Stimulated activated CD8-positive, alpha-beta memory T cell treated with anti-CD3 and anti-CD28 coated beads, Interleukin-7, amount 100 ng/mL, for 48 hours (primary cell): ENCODE measurements around the gene DAAM1.

Experiments used
- DNase-seq, 2 donors: peaks; one replicate each; pipeline ENCODE4 v3.0.0-alpha.2; 2020; ENCODE audit warnings: low read depth in 1 of 2; ENCODE audit errors: extremely low read depth in 1 of 2

Gene DAAM1

DNA sequence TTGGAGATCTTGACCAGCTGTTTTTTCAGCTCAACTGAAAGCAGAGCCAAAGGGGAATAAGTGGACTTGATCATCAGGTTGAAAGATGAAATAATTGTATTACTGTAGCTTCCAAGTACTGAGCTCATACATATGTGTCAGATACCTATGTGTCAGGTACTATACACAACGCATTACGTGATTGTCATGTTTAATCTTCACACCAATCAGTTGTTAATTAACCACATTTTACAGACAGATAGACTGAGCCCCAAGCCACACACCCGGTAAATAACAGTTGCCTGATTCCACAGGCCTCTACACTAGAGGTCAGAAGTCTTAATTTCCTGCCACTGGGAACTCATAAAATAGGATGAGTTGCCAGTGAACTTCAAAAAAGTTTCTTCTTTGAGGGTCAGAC, 148.2 kb downstream of the DAAM1 start:
- DNase-seq, result no peak

DNA sequence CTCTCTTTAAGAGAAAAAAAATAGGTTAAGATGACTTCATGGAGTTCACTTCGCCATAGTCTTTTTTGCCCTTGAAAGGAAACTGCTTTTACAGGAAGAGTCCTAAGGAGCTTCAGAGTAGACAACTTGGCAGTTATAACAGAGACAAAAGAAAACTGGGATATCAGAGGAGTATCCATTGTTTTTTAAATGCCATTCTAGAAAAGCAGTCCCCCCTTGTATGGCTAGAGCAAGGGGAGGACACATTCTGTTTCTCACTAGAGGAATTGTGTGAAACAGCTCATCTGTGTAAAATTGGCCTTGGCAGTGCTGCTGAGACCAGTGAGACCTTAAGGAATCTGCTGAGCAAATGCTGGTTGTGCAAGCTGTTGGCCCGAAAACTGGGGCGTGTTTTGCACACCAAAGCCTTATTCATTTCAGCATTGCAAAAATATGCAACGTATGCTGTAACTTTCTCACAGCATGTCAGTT, 148.7 kb downstream of the DAAM1 start:
- DNase-seq, result no peak

DNA sequence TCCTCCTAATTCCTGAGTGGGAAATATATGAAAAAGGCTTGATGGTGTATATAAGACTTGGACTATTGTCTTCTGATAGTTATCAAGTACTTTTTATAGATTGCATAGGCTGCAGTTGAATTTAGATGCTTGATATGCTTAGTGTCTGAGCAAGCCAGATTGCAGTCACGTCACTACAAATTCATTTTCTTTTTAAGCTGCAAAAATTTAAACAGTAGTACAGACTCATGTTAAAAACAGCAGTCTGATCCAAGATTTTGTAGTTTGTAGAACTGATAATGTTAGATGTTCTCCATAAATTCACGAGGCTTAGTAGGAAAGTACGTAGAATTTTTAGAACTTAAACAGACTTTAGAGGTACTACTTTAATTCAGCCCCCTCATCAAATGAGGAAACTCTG, 150.3 kb downstream of the DAAM1 start:
- no peak for DNase-seq

DNA sequence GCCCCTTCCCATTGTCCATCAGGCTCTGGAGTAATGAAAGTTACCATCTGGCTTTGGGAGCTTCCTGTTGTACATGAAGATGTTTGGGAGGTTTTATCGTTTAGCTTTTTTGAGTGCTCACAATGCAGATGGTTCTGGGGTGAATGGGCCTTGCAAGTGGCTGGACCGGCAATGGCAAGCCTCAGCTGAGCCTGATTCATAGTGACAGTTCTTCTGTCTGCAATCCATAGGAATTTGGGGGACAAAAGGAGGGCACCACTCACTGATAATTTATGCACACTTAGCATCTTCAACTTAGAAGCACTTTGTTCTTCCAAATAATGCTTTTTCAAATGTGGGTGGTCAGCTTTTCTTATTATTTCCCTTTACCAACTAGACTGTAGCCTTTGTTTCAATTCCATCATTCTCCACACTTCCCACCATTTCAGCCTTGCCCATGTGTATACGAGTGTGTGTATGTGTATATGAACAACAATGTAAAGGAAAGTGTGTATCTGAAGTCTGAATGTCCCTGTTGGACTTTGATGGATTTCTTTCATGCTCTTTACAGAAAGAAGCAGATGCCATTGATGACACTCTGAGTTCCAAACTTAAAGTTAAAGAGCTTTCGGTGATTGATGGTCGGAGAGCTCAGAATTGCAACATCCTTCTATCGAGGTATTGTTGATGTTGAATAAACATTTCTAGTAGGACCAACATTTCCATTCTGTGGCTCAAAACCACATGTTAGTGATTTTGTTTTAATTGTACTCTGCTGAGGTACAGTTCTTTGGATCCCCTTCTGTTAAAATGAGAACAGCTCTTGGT, 151.3 kb downstream of the DAAM1 start:
- no peak for DNase-seq

DNA sequence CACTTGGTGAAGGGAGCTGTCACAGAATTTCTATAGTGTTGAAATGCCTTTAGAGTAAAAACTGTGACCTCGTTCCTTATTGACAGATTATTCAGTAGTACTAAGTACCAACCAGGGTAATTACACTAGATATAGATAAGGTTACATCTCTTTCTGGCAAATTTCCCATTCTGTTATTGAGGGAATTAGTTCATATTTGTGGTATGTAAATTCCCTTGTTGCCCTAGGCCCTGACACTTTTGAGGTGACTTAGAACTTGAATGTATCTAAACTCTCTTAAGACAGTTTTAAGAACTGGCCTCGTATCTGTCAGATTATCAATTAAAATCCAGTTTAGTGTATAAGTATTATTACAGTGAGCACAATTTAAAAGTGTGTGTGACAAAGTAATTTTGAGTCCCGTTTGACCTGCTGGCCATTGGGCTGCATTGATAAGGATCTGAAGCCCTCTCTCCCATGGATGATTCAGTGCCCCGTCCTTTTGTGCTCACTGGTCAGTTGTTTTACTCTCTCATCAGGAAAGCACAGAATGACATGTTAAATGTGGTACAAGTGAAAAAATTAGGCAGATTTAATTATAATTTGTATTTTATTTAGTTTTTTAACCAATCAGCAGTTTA, 153.5 kb downstream of the DAAM1 start:
- DNase-seq, result no peak

DNA sequence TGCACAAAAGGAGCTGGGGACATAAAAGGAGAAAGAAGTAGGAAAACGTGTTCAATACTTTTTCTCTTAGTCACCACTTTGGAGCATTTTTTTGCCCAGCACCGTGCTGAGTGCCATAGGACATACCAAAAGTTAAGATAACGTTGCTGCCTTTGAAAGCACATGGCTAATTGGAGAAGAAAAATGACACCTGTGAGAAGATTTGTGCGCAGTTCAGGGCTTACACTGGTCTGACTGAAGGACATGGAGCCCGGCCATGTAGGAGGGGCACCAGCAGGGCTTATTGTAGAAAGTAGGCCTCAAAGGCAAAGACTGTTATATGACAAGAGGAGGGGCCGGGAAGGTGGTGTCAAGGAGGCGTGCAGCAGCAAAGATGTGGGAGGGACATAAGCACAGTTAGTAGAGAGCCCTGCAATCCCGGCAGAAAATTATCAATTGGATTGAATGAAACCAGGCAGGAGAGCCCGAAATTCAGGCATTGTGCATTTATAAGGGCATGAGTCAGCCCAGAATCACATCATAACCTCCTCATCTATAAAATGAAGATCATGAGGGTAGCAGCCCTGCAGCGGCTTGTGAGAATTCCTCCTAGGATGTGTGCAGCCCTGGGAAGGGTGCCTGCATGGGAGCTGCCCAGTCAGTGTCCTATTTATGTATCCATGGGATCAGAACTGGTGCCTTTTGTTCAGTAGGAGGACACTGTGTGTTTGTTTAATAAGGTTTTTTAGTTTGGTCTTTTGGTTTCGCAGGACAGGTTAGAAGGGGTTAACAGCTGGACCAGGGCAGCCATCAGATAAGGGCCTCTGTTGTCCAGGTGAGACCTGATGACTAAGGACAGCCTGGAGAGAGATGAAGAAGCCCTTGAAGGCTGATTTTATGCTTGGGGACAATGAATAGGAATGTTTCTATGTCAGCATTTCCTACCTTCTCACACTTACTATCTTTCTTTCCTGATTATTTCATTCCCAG, 154.3 kb downstream of the DAAM1 start:
- no peak for DNase-seq

DNA sequence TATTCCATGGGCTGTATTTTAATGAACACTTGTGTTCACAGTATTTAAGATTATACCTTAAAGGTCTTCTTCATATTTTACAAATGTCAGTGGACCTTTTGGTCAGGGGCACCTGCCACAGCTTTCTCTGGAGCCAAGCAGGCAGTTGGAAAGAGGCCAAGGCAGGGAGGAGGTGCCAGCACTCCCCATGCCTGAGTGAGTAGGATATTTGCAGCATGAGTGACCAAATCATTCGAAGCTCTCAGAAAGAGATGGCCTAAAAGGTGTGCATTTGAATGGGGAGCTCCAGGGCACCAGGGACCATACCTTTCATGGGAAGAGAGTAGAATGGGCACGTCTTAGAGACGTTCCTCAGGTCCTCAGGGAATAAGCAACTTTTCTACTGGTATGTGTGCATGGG, 155.1 kb downstream of the DAAM1 start:
- DNase-seq, result no peak

DNA sequence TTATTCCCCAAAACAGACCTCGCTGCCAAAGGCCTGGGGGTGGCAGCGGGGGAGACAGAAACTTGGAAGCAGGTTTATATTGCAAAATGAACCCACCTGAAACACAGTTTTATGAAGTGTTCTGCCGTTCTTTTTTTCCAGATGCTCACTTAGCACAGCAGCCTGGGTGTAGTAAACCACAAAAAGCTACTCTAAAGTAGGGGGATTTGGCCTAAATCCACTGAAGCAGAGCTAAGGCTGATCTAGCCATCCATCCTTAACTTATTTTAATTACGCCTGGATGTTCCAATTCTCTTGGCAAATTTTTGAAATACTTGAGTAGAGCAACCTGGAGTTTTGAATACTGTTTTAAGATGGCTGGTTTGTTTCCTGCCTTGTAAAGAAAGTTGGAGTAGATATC, 155.5 kb downstream of the DAAM1 start:
- no peak for DNase-seq

DNA sequence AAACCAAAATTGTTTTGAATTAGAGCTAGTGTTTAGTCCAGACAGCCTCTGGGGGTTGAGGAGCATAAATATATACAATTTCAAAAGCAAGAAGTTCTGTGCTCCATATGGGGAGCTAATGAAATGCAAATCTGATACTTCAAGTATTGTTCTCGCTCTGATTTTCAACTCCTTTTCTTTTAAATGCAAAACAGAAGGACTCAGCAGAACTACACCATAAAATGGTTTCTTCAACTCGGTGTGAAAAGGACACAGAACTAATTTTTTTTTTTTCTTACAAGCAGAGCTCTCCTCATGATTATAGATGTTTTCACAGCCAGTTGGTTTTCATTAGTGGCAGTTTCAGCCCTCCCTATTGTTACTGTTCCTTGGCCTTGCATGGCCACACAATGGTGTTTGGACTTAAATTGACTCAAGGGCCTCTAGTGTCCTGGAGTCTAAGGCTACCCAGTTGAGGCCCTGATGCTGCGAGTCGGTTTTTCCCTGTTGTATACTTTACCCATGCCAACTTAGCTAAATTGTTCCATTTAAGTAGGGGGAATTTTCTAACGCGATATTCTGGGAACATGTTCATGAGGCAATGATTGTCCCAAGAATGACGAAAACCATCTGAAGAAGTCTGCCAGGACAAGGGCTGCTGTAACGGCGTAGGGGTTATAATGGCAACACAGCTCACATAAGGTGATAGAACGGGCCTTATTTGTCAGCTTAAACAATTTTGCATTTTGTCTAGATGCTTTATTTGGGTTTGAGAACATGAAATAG, 156.4 kb downstream of the DAAM1 start:
- DNase-seq, result no peak

DNA sequence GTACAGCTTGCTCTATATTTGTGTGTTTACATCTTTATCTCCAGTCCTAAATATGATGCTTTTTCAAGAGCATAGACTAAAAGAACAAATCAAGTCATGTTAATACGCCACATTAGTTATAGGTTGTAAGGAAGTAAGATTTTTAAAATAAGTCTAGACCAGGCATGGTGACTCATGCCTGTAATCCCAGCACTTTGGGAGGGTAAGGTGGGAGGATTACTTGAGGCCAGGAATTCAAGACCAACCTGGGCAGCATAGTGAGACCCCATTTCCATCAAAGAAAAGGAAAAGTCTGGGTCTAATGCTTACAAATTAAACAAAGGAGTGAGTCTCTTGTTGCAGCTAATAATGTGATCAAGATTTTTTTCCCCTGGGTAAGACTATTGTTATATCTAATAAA, 157.9 kb downstream of the DAAM1 start:
- no peak for DNase-seq

DNA sequence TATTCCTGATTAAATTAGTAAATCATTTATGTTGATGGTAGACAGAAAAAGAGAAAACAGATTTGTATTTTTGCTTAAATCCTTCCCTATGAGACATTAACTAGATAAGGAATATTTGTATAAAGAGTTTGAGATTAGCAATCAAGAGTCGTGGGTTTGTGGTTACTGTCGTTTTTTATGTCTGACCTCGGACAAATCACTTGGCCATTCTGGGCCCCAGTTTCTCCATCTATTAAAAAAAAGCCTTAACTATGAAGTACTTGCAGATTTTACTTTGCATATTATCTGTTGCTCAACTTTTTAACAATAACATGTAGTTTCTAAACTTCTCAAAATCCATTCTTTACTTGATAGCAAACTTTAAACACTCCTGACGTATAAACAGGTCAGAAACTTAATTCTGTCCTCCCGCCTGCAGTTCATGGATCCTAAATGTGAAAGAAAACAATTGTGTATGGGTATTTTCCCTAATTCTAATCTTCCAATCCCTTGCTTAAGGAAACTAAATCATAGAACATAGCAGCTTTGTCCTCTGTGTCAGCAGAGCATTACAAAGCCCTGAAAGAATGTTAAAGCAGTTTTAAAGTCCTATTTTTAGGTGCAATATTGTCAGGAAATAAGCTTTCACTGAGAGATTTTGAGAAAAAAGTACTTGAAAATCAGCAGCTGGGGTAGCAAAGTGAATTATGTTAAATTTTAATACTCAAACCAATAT, 158.5 kb downstream of the DAAM1 start:
- no peak for DNase-seq

DNA sequence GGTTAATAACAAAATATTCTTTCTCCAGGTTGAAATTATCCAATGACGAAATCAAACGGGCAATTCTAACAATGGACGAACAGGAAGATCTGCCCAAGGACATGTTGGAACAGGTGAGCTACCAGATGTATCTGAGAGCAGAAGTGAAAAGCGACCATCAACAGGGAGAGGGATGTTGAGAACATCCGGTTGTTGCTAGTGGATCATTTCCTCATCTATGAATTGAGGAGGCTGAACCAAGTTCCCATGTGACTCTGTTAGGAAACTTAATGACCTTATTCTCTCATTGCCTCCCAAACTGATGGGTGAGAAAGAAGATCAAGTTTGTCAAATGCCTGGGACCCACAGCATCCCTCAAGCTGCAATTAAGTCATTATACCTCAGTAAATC, 159.0 kb downstream of the DAAM1 start:
- no peak for DNase-seq

DNA sequence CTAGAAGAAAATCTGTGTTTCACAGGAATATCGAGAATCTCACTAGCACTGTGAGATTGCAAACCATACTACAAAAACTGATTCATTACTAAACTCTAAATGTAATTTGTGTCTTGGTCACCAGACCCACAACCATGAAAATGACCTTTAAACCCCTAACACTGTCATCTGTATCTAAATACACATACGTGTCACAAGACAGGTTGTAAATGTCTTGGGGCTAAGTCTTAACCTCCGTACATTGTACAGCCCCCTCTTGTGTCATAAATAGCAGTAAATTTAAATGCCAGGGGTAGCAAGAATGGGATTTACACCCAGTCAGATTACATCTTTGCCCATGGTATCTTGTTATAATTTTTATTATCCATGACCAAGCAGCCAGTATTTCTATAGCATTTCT, 159.4 kb downstream of the DAAM1 start:
- no peak for DNase-seq

DNA sequence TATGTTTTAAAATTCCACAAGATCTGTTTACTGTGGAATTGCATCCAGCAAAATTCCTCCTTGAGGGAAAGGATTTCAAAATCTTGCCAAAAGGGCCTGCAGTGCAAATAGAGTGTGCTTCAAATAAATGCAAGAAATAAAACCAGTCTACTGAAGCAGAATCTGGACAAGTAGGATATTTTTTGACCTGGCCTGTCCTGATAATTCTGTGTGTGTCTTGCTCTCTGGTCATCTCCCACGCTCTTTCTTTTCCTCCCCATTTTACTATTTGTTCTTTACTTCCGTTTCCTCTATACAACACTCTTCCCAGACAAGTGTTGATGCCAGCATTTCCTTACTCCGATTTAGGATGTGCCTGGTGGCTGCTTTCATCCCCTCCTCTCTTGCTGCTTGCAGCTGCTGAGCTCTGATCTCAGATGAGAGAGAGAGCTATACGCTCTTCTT, 160.8 kb downstream of the DAAM1 start:
- DNase-seq, result no peak

DNA sequence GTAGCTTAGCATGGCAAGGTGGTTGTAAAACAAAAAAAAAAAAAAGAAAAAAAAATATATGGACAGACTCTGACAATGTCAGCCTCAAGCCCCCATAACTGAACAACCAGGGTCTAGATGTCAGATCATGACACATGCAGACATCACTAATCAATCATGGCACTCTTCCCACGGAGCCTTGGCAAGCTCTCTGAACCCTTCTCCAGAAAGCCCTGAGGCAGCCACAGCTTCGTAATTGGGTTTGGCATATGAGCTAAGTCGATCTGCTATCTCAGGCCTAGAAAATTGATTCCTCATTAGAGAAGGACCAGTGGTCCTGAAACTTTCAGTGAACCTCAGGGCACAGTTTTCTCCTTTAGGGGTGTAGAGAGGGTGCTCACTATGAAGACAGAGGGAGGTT, 164.5 kb downstream of the DAAM1 start:
- no peak for DNase-seq

DNA sequence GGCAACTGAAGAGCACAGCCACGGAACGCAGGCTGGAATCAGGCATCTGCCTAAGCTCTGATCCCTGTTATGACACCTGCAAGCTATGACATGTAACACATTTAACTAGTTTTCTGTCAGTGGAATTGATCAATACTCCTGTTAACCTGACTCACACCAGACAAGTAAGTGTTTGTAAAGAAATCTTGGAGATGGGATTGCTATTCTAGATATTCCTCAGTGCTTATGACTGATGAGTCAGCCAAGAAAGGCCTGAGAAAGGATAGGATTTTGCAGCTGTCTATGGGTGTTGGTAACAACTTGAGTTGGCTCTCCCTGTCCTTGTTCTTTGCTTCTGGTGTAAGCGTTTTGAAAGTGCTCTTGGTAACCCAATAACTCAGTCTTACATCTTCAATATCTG, 166.2 kb downstream of the DAAM1 start:
- no peak for DNase-seq

DNA sequence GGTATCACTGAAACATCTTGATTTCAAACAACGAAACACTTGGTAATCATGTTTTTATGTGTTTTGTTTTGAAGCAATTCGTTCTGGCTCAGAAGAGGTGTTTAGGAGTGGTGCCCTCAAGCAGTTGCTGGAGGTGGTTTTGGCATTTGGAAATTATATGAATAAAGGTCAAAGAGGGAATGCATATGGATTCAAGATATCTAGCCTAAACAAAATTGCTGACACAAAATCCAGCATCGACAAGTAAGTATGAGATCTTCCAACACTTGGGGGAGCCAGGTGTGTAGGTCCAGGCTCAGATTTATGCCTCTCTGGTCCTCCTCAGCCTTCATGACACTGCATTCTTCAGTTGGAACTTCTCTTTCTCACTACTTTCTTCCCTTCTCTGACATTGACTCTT, 166.6 kb downstream of the DAAM1 start:
- no peak for DNase-seq

DNA sequence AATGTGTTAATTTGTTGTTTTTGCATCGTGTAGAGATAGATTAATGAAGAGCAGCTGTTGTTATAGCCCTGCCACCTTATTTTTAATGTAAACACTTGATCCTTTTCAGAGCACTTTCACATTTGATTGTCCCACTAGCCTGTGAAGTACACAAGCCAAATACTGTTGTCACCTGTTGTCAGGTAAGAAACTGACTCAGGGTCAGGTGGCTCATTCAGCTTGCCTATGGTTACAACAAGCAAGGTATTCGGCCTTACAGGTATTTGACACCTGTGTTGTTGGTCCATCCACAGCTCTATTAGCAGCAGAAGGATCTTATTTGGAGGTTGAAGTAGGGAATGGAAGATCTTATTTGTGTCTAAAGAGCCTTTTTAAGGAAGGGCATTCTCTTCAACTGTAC, 167.8 kb downstream of the DAAM1 start:
- DNase-seq, result no peak

DNA sequence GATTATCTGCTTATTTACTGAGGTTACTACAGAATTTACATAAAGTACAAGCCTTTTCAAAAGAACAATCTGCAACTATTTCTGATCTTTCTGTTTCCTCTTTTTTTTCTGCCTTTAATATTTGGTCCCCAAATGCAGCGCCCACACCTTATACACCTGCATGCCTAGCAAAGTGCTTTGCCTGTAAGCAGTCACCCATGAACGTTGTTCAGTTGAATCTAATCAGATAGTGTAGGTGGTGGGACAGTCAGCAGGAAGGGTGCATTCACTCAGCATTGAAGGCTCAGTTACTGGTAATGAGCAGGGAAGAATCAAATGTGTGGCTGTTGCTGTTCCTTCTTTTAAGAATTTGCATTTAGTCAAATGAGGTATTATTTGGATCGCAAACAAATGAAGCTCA, 168.3 kb downstream of the DAAM1 start:
- DNase-seq, result no peak

DNA sequence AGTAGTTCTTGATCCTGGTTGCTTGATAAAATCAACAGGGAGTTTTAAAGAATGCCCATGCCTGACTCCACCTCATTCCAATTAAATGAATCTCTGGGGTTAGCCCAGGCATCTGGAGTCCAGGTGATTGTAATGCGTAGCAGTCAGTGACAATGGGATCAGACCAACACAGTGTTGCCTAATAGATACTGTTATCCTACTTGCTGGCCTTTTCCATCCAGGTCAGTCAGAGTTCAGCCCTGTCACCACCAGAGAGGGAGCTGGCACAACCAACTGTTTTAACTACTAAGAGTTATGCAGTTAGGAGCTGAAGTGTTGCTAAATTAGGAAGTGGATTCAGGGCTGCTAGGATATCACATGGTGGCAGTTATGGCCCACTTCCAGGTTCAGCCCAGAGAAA, 169.6 kb downstream of the DAAM1 start:
- DNase-seq, result no peak
